NCI-H1417 (cell line): ENCODE measurements around the gene PSMF1.
A peak's percentile ranks its signal among the peaks of the same experiment; 100 is the strongest.
"Not testable (repeated sequence)": the region's sequence is repeated elsewhere in the genome, so short reads cannot be mapped to it uniquely, and the experiment has no call there.

Source experiments
- DNase-seq, 3 experiments: peaks; one replicate each; lab custom pipeline; 2025; lab: John Stamatoyannopoulos, UW

PSMF1 gene

DNA sequence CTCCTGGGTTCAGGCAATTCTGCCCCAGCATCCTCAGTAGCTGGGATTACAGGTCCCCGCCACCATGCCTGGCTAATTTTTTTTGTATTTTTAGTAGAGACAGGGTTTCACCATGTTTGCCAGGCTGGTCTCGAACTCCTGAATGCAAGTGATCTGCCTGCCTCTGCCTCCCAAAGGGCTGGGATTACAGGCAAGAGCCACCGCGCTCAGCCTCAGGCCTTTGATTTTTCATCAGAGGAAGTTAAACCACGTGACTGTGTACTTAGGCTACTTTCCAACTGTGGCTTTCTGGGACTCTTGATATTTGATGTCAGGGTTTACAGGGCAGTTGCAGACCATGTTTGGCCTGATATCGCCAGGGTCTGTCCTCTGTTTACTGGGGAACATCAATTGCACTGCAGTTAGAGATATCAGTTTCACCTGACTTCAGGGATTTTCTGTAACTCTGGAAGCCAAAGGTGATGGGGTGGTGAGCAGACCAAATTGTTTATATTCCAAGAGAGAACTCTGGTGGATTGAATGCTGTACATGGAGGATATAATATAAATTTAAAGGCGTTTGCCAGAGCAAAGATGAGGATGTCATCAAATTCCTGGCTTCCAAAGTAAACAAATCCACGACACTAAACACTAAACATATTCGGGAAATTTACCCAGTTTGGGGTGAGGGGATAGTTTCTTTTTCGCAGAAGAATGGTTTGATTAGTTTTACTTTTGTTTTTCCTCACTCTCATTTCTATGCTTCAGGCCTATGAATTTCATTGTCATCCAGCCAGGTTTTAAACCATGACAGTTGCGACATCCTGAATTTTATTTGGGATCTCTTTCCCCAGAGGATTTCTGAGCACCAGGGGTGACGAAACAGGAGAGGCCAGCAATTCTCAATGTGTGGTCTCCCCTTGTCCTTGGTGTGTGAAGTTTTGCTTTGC is 4.2 kb downstream of the PSMF1 start:
- no peak for DNase-seq

DNA sequence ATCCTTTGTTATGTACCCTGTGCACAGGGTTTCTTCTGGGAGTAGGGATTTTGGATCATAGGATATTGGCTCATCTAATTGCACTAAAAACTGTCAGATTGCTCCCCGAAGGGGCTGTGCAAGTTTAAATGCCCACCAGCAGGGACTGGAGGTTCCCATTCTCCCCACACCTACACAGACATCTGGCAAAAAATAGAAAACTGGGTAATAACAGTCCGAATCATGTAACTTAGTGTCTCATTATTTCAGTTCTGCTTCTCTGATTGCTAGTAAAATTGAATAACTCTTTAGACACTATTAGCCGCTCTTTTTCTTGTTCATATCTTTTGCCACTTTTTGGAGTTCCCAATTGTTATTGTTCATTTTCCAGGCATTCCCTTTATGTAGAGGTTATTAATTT is 5.3 kb downstream of the PSMF1 start:
- DNase-seq: no peak

DNA sequence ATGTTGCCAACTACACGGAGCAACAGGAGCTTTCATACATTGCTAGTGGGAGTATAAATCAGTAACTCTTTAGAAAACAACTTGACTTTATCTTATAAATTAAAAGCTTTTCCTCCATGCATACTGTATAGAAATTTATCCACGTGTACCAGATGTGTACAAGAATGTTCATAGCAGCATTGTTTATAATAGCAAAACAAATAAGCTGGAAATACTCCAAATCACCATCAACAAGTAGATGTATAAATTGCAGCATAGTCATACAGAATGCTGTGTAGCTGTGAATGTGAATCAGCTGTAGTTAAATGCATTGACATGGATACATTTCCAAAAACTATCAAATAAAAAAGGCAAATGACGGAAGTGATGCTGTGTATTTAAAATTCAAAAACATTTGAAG is 6.0 kb downstream of the PSMF1 start:
- DNase-seq: no peak

DNA sequence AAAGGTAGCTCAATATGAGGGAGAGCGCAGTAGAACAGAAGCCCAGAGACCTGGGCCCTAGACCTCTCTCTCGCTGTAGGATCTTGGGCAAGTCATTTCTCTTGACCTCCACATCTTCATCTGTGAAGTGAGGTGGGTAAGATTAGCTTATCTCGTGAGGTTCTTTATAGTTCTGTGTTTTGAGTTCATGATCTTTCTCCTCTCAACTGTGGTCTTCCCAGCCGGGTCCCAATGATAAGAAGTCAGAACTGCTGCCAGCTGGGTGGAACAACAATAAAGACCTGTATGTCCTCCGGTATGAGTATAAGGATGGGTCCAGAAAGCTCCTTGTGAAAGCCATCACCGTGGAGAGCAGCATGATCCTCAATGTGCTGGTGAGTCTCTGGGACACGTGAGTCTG is 6.9 kb downstream of the PSMF1 start:
- DNase-seq: no peak

DNA sequence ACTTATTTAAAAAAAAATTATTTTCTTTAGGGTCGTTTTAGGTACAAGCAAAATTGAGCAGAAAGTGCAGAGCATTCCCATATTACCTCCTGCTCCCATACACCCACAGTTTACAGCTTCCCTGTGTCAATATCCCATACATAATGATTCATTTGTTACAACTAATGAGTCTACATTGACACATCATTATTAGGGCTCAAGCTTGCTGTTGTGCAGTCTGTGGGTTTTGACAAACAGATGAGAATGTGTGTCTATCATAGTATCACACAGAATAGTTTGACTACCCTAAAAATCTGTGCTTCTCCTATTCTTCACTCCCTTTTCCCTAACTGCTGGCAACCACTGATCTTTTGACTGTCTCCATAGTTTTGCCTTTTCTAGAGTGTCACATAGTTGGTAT is 9.4 kb downstream of the PSMF1 start:
- no peak for DNase-seq

DNA sequence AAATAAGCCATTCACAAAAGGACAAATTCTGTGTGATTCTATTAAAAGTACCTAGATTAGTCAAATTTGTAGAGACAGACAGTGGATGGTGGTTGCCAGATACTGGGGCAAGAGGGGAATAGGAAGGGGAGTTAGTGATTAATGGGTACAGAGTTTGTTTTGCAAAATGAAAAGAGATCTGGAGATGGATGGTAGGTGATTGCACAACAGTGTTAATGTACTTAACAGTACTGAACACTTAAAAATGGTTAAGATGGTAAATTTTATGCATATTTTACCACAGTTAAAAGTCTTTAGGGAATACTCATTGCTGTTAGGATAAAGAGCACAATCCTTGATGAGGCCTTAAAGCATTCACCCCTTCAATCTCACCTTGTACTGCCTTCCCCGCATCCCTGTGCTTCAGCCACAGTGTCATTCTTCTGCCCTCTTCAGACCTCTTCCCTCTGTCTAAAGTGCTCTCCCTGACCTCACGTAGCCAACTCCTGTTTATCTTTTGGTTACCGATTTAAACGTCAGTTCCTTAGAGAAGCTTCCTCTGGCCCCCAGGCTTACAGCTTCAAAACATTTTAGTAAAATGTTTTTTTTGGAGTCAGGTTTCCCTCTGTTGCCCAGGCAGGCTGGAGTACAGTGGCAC is 11.8 kb downstream of the PSMF1 start:
- no peak for DNase-seq

DNA sequence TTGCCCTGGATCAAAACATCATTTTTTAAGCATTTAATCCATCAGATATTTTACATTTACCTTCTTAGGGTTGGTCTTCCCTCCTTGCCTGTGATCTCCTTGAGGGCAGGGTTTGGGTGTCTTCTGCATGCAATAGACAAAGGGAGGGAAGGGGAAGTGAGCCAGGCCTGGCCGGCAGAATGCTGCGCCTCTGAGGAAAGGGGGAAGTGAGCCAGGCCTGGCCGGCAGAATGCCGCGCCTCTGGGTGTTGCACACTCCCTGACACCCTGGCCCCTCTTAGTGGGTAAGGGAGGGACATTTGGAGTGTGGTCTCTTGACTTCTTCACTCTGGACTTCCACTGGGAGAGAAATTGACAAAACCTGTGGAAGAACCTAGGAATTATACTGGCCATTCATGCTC is 12.4 kb downstream of the PSMF1 start:
- DNase-seq: no peak

DNA sequence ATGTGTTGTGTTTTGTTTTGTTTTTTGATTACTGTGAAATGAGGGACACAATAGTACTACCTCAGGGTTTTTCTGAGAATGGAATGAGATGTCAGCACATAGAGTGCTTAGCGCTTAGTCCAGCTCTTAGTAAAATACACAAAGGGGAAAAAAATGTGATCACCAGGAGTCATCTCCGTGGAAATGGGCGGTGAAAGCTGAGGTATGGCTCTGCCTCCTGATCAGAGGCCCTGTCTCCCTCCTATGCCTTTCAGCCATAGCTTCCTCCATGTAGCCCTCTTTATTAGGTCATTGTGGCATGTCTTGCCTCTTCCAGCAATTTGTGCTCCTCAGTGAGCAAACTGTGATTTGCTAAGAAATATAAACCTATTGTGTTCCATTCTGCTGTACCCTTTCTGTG is 13.0 kb downstream of the PSMF1 start:
- DNase-seq: no peak

DNA sequence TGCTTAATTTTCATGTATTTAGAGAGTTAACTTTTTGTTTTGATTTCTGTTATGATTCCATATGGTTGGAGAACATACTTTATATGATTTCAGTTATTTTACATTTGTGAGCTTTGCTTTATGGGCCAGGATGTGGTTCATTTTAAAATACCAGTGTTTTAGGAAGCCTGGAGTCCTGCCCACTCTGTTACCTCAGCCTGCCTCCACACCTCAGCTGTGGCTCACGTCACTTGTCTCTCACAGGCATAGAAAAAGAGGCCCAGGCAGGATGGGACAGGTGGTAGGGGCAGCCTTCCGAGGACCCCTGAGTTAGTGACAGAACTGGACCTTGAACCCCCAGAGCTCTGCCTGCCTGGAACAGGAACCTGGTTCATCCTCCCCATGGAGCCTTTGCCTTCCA is 16.0 kb downstream of the PSMF1 start:
- no peak for DNase-seq

DNA sequence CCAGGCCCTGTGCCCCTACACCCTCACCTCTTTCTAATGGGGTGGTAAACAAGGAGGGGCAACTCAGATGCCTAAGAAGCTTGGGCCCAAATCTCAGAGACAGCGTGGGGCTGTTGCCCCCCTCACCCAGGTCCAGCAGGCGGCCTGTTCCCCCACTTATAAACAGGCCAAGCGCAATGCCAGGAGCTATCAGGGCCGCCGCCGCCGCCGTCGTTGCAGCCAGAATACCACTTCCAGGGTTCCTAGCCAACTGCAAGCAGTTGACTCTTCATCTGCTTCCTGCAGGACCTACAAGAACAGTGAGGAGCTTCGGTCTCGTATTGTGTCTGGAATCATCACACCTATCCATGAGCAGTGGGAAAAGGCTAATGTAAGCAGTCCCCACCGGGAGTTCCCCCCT is 16.4 kb downstream of the PSMF1 start:
- DNase-seq: no peak

DNA sequence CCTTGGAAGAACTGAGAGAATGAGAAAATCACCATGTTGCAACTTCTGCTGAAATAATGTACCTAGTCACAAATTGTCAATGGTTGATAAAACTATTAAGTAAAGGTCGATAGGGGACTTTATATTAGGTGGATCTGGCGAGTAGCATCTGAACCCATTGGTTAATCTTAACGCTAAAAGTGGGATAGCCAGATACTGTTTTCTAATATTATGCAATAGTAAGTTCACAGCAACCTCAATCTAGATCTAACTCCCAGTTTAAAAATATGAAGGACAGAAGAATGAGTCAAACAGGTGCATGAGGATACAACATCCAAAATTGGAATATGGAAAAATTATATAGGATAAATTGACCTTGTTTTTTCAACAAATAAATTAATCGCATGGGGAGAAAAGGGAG is 18.8 kb downstream of the PSMF1 start:
- DNase-seq: no peak

DNA sequence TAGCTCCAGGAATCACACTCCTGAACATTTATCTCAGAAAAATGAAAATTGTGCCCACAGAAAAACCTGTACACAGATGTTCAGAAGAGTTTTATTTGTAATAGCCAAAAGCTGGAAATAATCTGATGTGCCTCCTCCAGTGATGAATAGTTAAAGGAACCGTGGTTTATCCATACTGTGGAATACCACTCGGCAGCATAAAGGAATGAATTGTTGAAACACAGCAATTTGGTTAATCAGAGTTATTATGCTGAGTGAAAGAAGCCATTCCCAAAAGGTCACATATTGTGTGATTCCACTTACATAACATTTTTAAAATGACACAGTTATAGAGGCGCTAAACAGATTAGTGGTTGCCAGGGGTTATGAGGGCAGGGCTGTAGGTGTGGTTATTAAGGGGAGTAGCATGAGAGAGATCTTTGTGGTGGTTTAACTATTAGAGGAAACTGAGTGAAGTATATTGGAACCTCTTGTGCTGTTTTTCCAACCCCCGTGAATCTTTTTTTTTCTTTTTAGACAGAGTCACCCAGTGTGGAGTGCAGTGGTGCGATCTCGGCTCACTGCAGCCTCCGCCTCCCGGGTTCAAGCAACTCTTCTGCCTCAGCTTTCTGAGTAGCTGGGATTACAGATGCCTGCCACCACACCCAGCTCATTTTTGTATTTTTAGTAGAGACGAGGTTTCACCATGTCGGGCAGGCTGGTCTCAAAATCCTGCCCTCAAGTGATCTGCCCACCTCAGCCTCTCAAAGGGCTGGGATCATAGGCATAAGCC is 26.2 kb downstream of the PSMF1 start:
- no peak for DNase-seq

DNA sequence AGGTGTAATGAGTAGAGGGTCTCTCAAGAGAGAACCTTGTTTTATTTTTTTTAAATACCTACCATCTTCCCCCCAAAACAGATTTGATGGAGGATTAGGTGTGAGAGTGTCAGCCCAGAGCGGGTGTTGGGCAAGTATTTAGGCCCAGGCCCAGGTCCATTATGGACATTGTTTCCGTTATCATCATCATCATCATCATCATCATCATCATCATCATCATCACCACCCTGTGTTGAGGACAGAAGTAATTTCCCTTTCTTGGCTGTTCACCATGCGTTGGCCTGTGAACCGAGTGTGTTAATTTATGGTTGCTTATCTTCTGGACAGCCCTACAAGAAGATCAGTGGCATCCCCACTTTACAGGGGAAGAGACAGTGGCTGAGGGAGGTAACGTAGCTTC is 28.6 kb downstream of the PSMF1 start:
- no peak for DNase-seq

DNA sequence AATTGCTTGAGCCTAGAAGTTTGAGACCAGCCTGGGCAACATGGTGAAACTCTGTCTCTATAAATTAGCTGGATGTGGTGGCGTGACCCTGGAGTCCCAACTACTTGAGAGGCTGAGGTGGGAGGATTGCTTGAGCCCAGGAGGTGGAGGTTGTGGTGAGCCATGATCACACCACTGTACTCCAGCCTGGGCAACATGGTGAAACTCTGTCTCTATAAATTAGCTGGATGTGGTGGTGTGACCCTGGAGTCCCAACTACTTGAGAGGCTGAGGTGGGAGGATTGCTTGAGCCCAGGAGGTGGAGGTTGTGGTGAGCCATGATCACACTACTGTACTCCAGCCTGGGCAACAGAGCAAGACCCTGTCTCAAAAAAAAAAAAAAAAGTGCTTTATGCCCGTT is 31.4 kb downstream of the PSMF1 start:
- not testable (repeated sequence) for DNase-seq

DNA sequence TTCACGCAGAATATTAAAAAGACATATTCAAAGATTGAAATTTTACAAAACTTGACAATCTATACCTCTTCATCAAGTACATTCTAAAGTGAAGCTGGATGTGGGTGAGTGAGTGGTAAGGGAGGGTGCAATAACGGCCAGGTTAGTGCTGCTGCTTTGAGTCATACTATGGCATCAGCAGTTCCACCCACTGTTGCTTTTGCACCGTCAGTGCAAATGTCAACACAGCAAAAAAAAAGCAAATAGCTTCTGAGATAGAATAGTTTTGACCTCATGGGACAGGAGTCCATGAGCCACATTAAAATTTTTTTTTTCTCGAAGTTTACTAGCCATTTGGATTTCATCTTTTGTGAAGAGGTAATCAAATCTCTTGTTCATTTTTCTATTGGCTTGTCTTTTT is 31.8 kb downstream of the PSMF1 start:
- no peak for DNase-seq

DNA sequence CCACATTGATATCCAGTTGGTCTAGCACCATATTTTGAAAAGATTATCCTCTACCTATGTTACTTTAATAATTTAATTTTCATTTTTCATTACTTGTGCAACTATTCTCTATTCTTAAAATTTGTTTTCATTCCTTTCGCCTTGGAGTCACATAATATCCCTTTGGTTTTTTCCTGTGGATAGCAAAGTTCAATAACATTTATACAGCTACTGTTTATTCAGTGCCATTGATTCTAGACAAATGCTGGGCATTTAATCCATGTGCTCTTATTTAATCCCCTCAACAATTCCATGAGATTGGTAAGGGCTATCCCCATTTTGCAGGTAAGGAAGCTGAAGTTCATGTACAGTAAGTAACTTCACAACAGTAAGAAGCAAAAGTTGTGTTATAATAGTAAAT is 32.6 kb downstream of the PSMF1 start:
- DNase-seq: no peak

DNA sequence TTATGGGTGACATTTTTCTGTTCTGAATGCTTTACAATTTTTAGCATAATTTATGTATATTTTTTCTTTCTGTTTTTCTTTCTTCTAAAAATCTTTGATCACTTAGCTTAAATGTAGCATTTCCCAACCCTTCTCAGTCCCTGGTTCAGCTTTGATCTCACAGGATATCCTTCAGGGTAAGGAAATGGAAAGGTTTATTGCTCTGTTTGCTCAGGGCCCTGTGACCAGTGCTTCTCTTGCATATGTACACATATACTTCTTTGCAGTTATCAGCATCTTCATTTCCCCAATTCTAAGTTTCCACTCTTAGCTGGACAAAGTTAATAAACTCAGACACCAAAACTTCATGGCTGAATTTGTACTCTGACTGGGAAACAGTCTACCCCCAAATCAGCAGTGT is 35.8 kb downstream of the PSMF1 start:
- DNase-seq: no peak

DNA sequence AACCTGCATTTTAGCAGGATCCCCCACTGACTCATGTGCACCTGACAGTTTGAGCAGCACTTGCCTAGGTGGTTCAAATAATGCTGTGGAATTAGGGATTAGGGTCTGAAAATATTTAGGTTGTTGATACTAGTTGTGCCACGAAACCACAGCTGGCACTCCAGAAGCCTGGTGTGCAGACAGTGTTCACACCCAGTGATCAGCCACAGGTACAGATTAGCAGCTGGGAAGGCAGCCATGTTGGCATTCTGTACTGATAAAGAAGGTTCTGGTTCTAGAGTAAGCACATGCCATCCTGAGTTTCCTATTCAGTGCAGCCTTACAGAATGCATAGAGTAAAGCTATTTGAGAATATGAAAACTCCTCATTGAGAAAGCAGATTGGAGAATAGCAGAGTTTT is 36.3 kb downstream of the PSMF1 start:
- no peak for DNase-seq

DNA sequence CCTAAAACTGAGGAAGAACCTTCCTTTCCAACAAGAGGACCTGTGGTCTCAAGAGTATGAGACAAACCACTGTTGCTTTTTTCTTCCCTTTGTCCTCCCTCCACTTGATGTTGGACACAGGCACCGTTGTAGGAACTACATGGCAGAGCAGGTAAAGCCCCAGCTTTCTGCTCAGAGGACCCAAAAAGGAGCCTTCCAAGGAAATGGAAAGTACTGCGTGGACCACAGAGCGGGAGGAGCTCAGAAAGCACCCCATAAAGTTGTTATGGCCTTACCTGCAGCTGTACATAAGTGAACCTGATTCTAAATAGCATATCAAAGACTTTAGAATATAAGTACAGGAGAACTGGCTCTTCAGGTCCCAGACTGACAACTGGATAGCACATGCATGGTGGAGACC is 36.9 kb downstream of the PSMF1 start:
- no peak for DNase-seq

DNA sequence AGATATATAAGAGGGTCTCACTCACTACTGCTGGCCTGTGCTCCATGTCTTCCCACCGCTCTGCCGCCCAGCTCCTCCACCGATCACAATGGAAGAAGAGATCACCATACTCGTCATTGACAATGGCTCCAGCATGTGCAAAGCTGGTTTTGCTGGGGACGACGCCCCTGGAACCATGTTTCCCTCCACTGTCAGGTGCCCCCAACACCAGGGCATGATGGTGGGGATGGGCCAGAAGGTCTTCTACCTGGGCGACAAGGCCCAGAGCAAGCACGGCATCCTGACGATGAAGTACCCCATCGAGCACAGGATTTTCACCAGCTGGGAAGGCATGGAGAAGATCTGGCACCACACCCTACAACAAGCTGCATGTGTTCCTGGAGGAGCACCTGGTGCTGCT is 42.1 kb downstream of the PSMF1 start:
- no peak for DNase-seq

DNA sequence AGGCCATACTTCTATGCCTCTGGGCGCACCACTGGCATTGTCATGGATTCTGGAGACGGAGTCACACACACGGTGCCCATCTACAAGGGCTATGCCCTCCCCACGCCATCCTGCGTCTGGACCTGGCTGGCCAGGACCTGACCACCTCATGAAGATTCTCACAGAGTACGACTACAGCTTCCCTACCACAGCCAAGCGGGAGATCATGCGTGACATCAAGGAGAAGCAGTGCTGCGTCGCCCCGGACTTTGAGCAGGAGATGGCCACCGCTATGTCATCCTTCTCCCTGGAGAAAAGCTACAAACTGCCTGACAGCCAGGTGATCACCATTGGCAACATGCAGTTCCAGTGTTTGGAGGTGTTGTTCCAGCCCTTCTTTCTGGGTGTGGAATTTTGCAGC is 42.6 kb downstream of the PSMF1 start:
- DNase-seq: no peak

DNA sequence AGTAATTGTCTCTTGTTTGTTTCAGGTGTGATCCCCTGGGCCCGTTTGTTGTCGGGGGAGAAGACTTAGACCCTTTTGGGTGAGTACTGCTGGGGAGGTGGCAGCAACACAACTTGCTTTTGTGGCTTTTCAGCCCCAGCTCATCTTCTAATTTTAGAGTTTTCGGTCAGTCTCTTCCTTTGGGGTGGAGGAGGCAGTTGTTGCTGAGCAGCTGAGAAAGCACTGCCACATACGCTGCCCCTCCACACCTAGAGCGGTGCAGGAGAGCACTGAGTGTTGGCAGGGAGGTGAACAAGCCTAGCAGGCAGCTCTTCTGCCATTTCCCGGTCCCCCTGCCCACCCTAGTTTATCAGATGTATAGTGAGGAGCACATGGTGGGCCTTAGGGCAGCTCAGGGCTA is 44.7 kb downstream of the PSMF1 start:
- DNase-seq: no peak

DNA sequence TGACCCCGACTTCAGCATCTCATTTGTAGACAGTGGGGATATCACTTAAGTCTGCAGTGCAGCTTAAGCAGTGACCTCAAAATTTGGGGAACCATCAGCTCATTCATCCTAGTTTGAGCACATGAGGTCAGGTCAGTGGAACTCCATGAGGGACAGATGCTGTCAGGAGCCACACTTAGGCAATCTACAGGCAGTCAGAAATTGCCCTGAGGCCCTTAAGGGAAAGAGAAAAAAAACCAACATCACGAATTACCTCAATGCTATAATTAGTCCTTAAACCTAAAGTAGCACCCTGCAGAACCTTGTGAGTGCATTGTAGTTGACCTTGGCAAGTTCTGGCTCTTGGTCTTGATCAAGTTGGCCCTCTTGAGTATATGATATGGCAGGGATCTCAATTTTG is 45.3 kb downstream of the PSMF1 start:
- DNase-seq: peak in 1 of 3 experiments; percentile 29
